Testis (tissue), 2 donors: Measurements from ENCODE around the gene MYH14.

Source experiments
- CTCF ChIP-seq, 3 experiments: fragments of 450-650 bp in 2 of 3; fragments of 200-600 bp in 1 of 3; sonication (generic) in 1 of 3; IDR thresholded peaks; one replicate each; pipeline ENCODE4 v1.5.1; 2016 to 2019; ENCODE audit warnings: antibody characterized with exemption in 3 of 3, mild to moderate bottlenecking in 2 of 3, moderate library complexity in 1 of 3
- POLR2A ChIP-seq: fragments of 450-650 bp; IDR thresholded peaks from one replicate; pipeline ENCODE4 v1.6.1; 2017; ENCODE audit warnings: antibody characterized with exemption, mild to moderate bottlenecking, moderate library complexity

DNA sequence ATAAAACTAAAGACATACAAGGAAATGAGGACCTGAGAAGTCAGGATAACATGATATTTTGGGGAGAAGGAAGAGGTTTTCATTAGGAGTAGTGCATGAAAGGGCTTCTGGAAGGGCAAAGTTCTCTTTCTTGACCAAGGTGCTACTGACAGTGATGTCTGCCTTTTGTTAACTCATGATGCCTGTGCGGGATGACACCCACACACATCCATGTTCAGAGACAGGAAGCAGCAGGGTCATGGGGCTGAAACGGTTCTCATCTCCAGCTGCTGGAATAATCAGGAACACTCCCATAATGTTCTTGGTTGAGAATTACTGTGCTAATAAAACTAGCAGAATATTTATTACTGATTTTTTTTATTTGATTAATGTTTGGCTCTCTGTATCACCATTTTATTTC is 96.6 kb downstream of the MYH14 start:
- no peak for TF ChIP-seq CTCF (IDR thresholded peaks at IDR 0.05)
- no peak for TF ChIP-seq POLR2A
